WTC11 (cell line): ENCODE measurements around the gene RTP1. TPM values are rescaled to one million over a fixed set of nuclear protein-coding genes. Genes with fewer than 3 reads are reported as not detected.

Experiments
- ATAC-seq: fragments of 200-7000 bp; cut with Tn5 transposase; 2 replicates; pipeline ENCODE4 v1.10.0; 2021; ENCODE audit warnings: mild to moderate bottlenecking, moderate library complexity
- CTCF ChIA-PET: fragments of 300-600 bp; sonication (Branson Sonifier 250); formaldehyde crosslinking; loops from one replicate; lab custom pipeline; 2021; ENCODE audit warnings: antibody characterized with exemption; lab: Charles Lee
- POLR2A ChIA-PET: fragments of 350-600 bp; sonication (Branson Sonifier 250); formaldehyde crosslinking; loops from one replicate; lab custom pipeline; 2021; ENCODE audit warnings: antibody characterized with exemption; lab: Charles Lee
- DNase-seq: peaks from one replicate; pipeline ENCODE4 v3.0.0; 2021; ENCODE audit warnings: low spot score
- H3K27ac Mint-ChIP-seq: 2 replicates; pipeline ENCODE4 v1.8.0; 2021; ENCODE audit warnings: mixed read lengths
- H3K27me3 Mint-ChIP-seq: 2 replicates; pipeline ENCODE4 v1.8.0; 2021; ENCODE audit warnings: low read depth, mild to moderate bottlenecking, moderate library complexity, mixed read lengths
- H3K36me3 Mint-ChIP-seq: 2 replicates; pipeline ENCODE4 v1.8.0; 2021; ENCODE audit warnings: mixed read lengths
- H3K4me1 Mint-ChIP-seq: 2 replicates; pipeline ENCODE4 v1.8.0; 2022; ENCODE audit warnings: mixed read lengths
- H3K4me3 Mint-ChIP-seq: 2 replicates; pipeline ENCODE4 v1.8.0; 2021; ENCODE audit warnings: mild to moderate bottlenecking, moderate library complexity, mixed read lengths
- H3K9me3 Mint-ChIP-seq: 2 replicates; pipeline ENCODE4 v1.8.0; 2021; ENCODE audit warnings: mixed read lengths
- GABPB1 ChIP-seq: sonication (generic); formaldehyde crosslinking; IDR thresholded peaks from 2 replicates; pipeline ENCODE4 v1.8.1; 2023; ENCODE audit warnings: mild to moderate bottlenecking, missing genetic modification reagents
- KAT7 ChIP-seq: sonication (generic); formaldehyde crosslinking; IDR thresholded peaks from 2 replicates; pipeline ENCODE4 v1.8.1; 2023; ENCODE audit warnings: missing genetic modification reagents, mild to moderate bottlenecking, borderline replicate concordance
- NFYB ChIP-seq: sonication (generic); formaldehyde crosslinking; conservative IDR thresholded peaks from 2 replicates; pipeline ENCODE4 v1.8.0; 2022; ENCODE audit warnings: low read depth, missing genetic modification reagents
- NR1H2 ChIP-seq: sonication (generic); formaldehyde crosslinking; IDR thresholded peaks from 2 replicates; pipeline ENCODE4 v1.9.0; 2021; ENCODE audit warnings: mild to moderate bottlenecking, moderate library complexity, missing genetic modification reagents
- OVOL2 ChIP-seq: fragments of 250-450 bp; sonication (Bioruptor Pico); IDR thresholded peaks from 2 replicates; pipeline ENCODE4 v1.9.0; 2021; ENCODE audit warnings: mild to moderate bottlenecking, borderline replicate concordance
- PRRX2 ChIP-seq: fragments of 250-450 bp; sonication (Bioruptor Pico); IDR thresholded peaks from 2 replicates; pipeline ENCODE4 v1.8.0; 2021; ENCODE audit warnings: mild to moderate bottlenecking
- SMAD3 ChIP-seq: sonication (generic); formaldehyde crosslinking; IDR thresholded peaks from 2 replicates; pipeline ENCODE4 v1.8.0; 2022; ENCODE audit warnings: missing genetic modification reagents, mild to moderate bottlenecking, borderline replicate concordance
- ZBTB21 ChIP-seq: sonication (generic); formaldehyde crosslinking; IDR thresholded peaks from 2 replicates; pipeline ENCODE4 v1.8.1; 2023; ENCODE audit warnings: mild to moderate bottlenecking, missing genetic modification reagents, borderline replicate concordance
- ZNF138 ChIP-seq: sonication (generic); formaldehyde crosslinking; conservative IDR thresholded peaks from 2 replicates; pipeline ENCODE4 v1.8.1; 2022; ENCODE audit warnings: mild to moderate bottlenecking, moderate library complexity, missing genetic modification reagents
- ZNF317 ChIP-seq: sonication (generic); formaldehyde crosslinking; IDR thresholded peaks from 2 replicates; pipeline ENCODE4 v1.8.1; 2023; ENCODE audit warnings: low read depth, mild to moderate bottlenecking, moderate library complexity, missing genetic modification reagents, borderline replicate concordance
- ZNF671 ChIP-seq: fragments of 250-450 bp; sonication (Bioruptor Pico); IDR thresholded peaks from 2 replicates; pipeline ENCODE4 v1.8.0; 2021; ENCODE audit warnings: mild to moderate bottlenecking
- total RNA-seq: library from RNA; stranded (reverse); gene quantifications from 3 replicates; pipeline ENCODE4 v1.2.3, GENCODE V29; 2021
- TF ChIP-seq, protein P1 (sequence below): fragments of 250-450 bp; sonication (Bioruptor Pico); IDR thresholded peaks from 2 replicates; pipeline ENCODE4 v1.9.0; 2021; ENCODE audit warnings: mild to moderate bottlenecking
- TF ChIP-seq, protein P2 (sequence below): fragments of 250-450 bp; sonication (Bioruptor Pico); IDR thresholded peaks from 2 replicates; pipeline ENCODE4 v2.1.2; 2022; ENCODE audit warnings: mild to moderate bottlenecking, moderate library complexity
- TF ChIP-seq, protein P3 (sequence below): sonication (generic); formaldehyde crosslinking; IDR thresholded peaks from 2 replicates; pipeline ENCODE4 v1.8.0; 2022; ENCODE audit warnings: mild to moderate bottlenecking, missing genetic modification reagents
- TF ChIP-seq, protein P4 (sequence below): sonication (generic); formaldehyde crosslinking; IDR thresholded peaks from 2 replicates; pipeline ENCODE4 v1.8.1; 2022; ENCODE audit warnings: mild to moderate bottlenecking, moderate library complexity, missing genetic modification reagents
- TF ChIP-seq, protein P5 (sequence below): fragments of 250-450 bp; sonication (Bioruptor Pico); conservative IDR thresholded peaks from 2 replicates; pipeline ENCODE4 v1.9.0; 2021; ENCODE audit warnings: mild to moderate bottlenecking
- TF ChIP-seq, protein P6 (sequence below): fragments of 250-450 bp; sonication (Bioruptor Pico); IDR thresholded peaks from 2 replicates; pipeline ENCODE4 v1.8.0; 2021; ENCODE audit warnings: mild to moderate bottlenecking
- TF ChIP-seq, protein P7 (sequence below): sonication (generic); formaldehyde crosslinking; IDR thresholded peaks from 2 replicates; pipeline ENCODE4 v1.8.1; 2022; ENCODE audit warnings: missing genetic modification reagents, borderline replicate concordance

The RTP1 gene
- total RNA-seq, 1 experiment from 2014 or later: 5.6 TPM

DNA sequence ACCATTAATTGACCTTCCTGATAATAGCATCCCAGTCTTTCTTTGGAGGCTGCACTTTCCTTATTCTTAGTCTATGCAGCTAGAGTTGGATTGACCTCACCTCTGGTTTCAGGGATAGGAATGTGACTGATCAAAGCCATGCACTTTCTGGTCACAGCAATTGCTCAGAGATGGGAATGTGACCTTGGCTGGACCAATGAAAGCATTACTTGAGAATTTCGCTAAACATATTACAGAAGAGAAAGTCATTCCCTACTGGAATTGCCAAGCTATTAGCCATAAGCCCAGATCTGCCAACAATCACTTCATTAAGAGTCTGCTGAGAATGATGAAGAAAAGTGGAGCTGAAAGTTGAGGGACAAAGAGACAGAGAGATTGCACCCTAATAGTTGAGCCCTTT is 32.7 kb downstream of the RTP1 start:
- H3K27me3 Mint-ChIP-seq: peaks cover 7% of the 10 kb centered on the region; the same call in 1 of the 2 replicates
- ATAC-seq (no peak), DNase-seq (no peak)
- ChIA-PET CTCF (interaction anchor here (1.7 to 3.3 kb wide), 2 partner anchors 9 to 449 kb away, joined by 4 to 16 read pairs; no protein-coding TSS in a partner anchor), POLR2A (no interaction called here)
- no peak overlapping the region for H3K27ac Mint-ChIP-seq
- H3K36me3 Mint-ChIP-seq: no peaks in the 10 kb centered on the region
- TF ChIP-seq, protein P1, sequence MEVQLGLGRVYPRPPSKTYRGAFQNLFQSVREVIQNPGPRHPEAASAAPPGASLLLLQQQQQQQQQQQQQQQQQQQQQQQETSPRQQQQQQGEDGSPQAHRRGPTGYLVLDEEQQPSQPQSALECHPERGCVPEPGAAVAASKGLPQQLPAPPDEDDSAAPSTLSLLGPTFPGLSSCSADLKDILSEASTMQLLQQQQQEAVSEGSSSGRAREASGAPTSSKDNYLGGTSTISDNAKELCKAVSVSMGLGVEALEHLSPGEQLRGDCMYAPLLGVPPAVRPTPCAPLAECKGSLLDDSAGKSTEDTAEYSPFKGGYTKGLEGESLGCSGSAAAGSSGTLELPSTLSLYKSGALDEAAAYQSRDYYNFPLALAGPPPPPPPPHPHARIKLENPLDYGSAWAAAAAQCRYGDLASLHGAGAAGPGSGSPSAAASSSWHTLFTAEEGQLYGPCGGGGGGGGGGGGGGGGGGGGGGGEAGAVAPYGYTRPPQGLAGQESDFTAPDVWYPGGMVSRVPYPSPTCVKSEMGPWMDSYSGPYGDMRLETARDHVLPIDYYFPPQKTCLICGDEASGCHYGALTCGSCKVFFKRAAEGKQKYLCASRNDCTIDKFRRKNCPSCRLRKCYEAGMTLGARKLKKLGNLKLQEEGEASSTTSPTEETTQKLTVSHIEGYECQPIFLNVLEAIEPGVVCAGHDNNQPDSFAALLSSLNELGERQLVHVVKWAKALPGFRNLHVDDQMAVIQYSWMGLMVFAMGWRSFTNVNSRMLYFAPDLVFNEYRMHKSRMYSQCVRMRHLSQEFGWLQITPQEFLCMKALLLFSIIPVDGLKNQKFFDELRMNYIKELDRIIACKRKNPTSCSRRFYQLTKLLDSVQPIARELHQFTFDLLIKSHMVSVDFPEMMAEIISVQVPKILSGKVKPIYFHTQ (CRISPR knock-in tag): no peak
- no peak for TF ChIP-seq NR1H2 (CRISPR knock-in tag)
- H3K4me3 Mint-ChIP-seq: no peak overlapping the region
- peaks cover 9% of the 10 kb centered on the region for H3K9me3 Mint-ChIP-seq
- H3K4me1 Mint-ChIP-seq: no peaks in the 10 kb centered on the region

DNA sequence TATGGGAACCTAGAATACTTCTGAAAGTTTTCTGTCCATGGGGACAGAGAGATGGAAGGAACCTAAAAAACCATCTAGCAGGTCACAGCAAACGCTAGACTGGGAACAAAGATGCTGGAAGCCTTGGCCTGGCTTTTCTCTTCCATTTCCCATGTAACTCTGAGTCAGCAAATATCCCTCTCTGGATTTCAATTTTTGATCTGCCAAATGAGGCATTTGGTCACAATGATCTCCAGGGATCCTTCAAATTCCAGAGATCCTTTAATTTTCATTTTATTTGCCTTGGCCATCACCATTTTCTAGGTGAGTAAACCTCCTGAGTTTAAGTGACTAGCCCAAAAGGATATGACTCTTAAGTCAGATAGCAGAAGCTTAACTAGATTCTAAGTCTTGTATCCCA is 39.7 kb downstream of the RTP1 start:
- no peak for ATAC-seq
- ChIA-PET POLR2A (no interaction called here), CTCF (no interaction called here)
- Mint-ChIP-seq H3K4me3 (no peak overlapping the region), H3K27me3 (peaks cover 3% of the 10 kb centered on the region), H3K36me3 (peaks cover 5% of the 10 kb centered on the region), H3K9me3 (peaks cover 25% of the 10 kb centered on the region), H3K27ac (no peak overlapping the region)
- TF ChIP-seq, protein P2, sequence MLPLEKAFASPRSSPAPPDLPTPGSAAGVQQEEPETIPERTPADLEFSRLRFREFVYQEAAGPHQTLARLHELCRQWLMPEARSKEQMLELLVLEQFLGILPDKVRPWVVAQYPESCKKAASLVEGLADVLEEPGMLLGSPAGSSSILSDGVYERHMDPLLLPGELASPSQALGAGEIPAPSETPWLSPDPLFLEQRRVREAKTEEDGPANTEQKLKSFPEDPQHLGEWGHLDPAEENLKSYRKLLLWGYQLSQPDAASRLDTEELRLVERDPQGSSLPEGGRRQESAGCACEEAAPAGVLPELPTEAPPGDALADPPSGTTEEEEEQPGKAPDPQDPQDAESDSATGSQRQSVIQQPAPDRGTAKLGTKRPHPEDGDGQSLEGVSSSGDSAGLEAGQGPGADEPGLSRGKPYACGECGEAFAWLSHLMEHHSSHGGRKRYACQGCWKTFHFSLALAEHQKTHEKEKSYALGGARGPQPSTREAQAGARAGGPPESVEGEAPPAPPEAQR (CRISPR knock-in tag): no peak
- TF ChIP-seq OVOL2 (CRISPR knock-in tag) (no peak), ZNF671 (CRISPR knock-in tag) (no peak), KAT7 (CRISPR knock-in tag) (no peak), PRRX2 (CRISPR knock-in tag) (no peak)
- TF ChIP-seq, protein P3, sequence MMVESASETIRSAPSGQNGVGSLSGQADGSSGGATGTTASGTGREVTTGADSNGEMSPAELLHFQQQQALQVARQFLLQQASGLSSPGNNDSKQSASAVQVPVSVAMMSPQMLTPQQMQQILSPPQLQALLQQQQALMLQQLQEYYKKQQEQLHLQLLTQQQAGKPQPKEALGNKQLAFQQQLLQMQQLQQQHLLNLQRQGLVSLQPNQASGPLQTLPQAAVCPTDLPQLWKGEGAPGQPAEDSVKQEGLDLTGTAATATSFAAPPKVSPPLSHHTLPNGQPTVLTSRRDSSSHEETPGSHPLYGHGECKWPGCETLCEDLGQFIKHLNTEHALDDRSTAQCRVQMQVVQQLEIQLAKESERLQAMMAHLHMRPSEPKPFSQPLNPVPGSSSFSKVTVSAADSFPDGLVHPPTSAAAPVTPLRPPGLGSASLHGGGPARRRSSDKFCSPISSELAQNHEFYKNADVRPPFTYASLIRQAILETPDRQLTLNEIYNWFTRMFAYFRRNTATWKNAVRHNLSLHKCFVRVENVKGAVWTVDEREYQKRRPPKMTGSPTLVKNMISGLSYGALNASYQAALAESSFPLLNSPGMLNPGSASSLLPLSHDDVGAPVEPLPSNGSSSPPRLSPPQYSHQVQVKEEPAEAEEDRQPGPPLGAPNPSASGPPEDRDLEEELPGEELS (CRISPR knock-in tag): no peak
- TF ChIP-seq, protein P4, sequence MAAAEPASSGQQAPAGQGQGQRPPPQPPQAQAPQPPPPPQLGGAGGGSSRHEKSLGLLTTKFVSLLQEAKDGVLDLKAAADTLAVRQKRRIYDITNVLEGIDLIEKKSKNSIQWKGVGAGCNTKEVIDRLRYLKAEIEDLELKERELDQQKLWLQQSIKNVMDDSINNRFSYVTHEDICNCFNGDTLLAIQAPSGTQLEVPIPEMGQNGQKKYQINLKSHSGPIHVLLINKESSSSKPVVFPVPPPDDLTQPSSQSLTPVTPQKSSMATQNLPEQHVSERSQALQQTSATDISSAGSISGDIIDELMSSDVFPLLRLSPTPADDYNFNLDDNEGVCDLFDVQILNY: no peak
- TF ChIP-seq, all 79 proteins: peak for 0
- DNase-seq: no peak
- H3K4me1 Mint-ChIP-seq: no peaks in the 10 kb centered on the region

DNA sequence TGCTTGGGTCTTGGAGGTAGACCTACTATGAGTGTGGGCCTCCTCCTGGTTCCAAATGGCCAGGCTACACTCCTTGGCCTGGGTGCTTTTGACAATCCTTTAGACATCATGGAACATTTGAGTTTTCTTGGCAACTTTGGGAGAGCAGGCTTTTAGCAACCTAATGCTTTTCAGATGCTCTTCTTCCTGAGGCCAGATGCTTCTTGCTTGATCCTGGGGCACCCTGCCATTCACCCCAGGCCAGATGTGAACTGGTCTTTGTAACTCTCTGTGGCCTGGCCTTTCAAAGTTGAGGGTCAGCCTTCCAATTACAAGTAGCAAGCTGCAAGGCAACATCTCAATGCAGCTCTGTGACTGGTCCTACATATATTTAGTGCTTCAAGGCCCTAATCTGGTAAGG is 40.5 kb downstream of the RTP1 start:
- peaks cover 3% of the 10 kb centered on the region for H3K27me3 Mint-ChIP-seq
- H3K36me3 Mint-ChIP-seq: peaks cover 5% of the 10 kb centered on the region
- POLR2A ChIA-PET: no interaction called here
- H3K4me3 Mint-ChIP-seq: no peak overlapping the region
- no peaks in the 10 kb centered on the region for H3K4me1 Mint-ChIP-seq
- H3K27ac Mint-ChIP-seq: no peak overlapping the region
- H3K9me3 Mint-ChIP-seq: peaks cover 25% of the 10 kb centered on the region
- CTCF ChIA-PET: interaction anchor here (1.1 kb wide), 1 partner anchor 73 kb away, joined by 3 read pairs; no protein-coding TSS in a partner anchor
- ATAC-seq: no peak
- no peak for DNase-seq
- TF ChIP-seq SMAD3 (CRISPR knock-in tag) (no peak), GABPB1 (CRISPR knock-in tag) (no peak), ZNF138 (CRISPR knock-in tag) (no peak), ZBTB21 (CRISPR knock-in tag) (no peak), NFYB (CRISPR knock-in tag) (no peak), ZNF671 (CRISPR knock-in tag) (no peak), ZNF317 (CRISPR knock-in tag) (no peak)
- TF ChIP-seq, protein P5, sequence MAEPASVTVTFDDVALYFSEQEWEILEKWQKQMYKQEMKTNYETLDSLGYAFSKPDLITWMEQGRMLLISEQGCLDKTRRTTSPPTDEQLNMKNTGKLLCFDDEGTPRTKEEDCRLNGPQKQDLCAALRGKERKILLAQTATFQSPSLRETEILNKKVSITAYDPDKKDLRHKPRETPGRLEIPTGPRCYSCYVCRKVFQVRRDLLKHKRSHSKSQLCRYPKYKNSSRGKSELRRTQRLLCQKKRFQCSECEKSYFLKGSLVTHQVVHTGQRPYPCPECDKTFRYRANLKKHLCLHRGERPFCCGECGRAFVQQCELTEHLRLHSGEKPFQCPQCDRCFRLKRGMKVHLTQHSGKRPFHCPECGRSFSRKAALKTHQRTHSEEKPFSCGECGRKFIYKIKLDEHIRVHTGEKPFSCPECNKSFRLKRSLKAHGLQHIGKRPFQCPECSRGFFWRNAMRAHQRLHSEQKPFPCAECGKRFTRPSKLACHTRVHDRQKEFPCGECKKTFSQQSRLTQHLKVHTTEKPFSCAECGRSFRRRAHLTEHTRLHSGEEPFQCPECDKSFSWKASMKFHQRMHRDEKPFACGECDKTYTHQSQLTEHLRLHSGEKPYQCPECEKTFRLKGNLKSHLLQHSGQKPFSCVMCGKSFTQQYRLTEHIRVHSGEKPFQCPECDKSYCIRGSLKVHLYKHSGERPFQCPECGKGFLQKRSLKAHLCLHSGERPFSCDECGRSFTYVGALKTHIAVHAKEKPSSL (CRISPR knock-in tag): no peak
- TF ChIP-seq, protein P6, sequence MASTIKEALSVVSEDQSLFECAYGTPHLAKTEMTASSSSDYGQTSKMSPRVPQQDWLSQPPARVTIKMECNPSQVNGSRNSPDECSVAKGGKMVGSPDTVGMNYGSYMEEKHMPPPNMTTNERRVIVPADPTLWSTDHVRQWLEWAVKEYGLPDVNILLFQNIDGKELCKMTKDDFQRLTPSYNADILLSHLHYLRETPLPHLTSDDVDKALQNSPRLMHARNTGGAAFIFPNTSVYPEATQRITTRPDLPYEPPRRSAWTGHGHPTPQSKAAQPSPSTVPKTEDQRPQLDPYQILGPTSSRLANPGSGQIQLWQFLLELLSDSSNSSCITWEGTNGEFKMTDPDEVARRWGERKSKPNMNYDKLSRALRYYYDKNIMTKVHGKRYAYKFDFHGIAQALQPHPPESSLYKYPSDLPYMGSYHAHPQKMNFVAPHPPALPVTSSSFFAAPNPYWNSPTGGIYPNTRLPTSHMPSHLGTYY (CRISPR knock-in tag): no peak
- TF ChIP-seq, protein P7, sequence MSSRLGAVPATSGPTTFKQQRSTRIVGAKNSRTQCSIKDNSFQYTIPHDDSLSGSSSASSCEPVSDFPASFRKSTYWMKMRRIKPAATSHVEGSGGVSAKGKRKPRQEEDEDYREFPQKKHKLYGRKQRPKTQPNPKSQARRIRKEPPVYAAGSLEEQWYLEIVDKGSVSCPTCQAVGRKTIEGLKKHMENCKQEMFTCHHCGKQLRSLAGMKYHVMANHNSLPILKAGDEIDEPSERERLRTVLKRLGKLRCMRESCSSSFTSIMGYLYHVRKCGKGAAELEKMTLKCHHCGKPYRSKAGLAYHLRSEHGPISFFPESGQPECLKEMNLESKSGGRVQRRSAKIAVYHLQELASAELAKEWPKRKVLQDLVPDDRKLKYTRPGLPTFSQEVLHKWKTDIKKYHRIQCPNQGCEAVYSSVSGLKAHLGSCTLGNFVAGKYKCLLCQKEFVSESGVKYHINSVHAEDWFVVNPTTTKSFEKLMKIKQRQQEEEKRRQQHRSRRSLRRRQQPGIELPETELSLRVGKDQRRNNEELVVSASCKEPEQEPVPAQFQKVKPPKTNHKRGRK: no peak
